DOHH2 (cell line): Measurements from ENCODE around the gene MTPN.

Experiments
- H3F3A ChIP-seq: fragments of 200-600 bp; sonication (generic), shearing (Covaris generic); 2 replicates; pipeline ENCODE4 v1.6.0; 2016; ENCODE audit warnings: antibody characterized with exemption, mild to moderate bottlenecking; ENCODE audit not compliant: control insufficient read depth, insufficient read depth
- H3K27ac ChIP-seq: fragments of 200-600 bp; sonication (generic); 2 replicates; pipeline ENCODE4 v1.5.1; 2014; ENCODE audit warnings: low read depth, mild to moderate bottlenecking, low read length, moderate library complexity
- H3K27me3 ChIP-seq: fragments of 200-600 bp; sonication (generic); 2 replicates; pipeline ENCODE4 v1.6.1; 2014; ENCODE audit warnings: mild to moderate bottlenecking, low read length, mixed read lengths; ENCODE audit not compliant: control insufficient read depth
- H3K36me3 ChIP-seq: fragments of 200-600 bp; sonication (generic); 2 replicates; pipeline ENCODE4 v1.6.1; 2014; ENCODE audit warnings: mild to moderate bottlenecking, low read length, moderate library complexity, mixed read lengths; ENCODE audit not compliant: control insufficient read depth
- H3K4me1 ChIP-seq: fragments of 200-600 bp; sonication (generic); 2 replicates; pipeline ENCODE4 v1.6.1; 2014; ENCODE audit warnings: mild to moderate bottlenecking, low read length, mixed read lengths; ENCODE audit not compliant: control insufficient read depth
- H3K4me2 ChIP-seq: fragments of 200-600 bp; sonication (generic); 2 replicates; pipeline ENCODE4 v1.6.0; 2014; ENCODE audit warnings: mild to moderate bottlenecking, low read length, moderate library complexity
- H3K4me3 ChIP-seq: fragments of 200-600 bp; sonication (generic); 2 replicates; pipeline ENCODE4 v1.5.1; 2014; ENCODE audit warnings: mild to moderate bottlenecking, low read length, mixed read lengths
- H3K79me2 ChIP-seq: fragments of 200-600 bp; sonication (generic); 2 replicates; pipeline ENCODE4 v1.6.1; 2014; ENCODE audit warnings: mild to moderate bottlenecking, low read length, mixed read lengths; ENCODE audit not compliant: control insufficient read depth
- H3K9me2 ChIP-seq: fragments of 200-600 bp; sonication (generic); replicated peaks from 2 replicates; pipeline ENCODE4 v1.6.1; 2014; ENCODE audit warnings: mild to moderate bottlenecking, low read length, mixed read lengths; ENCODE audit not compliant: control insufficient read depth
- H3K9me3 ChIP-seq: fragments of 200-600 bp; sonication (generic); 2 replicates; pipeline ENCODE4 v1.6.1; 2014; ENCODE audit warnings: antibody characterized with exemption, low read length, mixed read lengths; ENCODE audit not compliant: control insufficient read depth, insufficient read depth
- H4K20me1 ChIP-seq: fragments of 200-600 bp; sonication (generic); 2 replicates; pipeline ENCODE4 v1.6.0; 2014; ENCODE audit warnings: low read depth, mild to moderate bottlenecking, antibody characterized with exemption, low read length, moderate library complexity; ENCODE audit not compliant: control insufficient read depth, insufficient read depth
- EZH2phosphoT487 ChIP-seq: fragments of 200-600 bp; sonication (generic); IDR thresholded peaks from 2 replicates; pipeline ENCODE4 v1.6.1; 2017; ENCODE audit warnings: borderline replicate concordance, mild to moderate bottlenecking, antibody characterized with exemption, low read length, moderate library complexity, mixed read lengths
- TF ChIP-seq, protein P1 (sequence below): fragments of 200-600 bp; sonication (generic); IDR thresholded peaks from one replicate; pipeline ENCODE4 v1.5.1; 2014; ENCODE audit warnings: antibody characterized with exemption, mild to moderate bottlenecking, low read depth, low read length; ENCODE audit not compliant: poor library complexity, severe bottlenecking

The MTPN gene

DNA sequence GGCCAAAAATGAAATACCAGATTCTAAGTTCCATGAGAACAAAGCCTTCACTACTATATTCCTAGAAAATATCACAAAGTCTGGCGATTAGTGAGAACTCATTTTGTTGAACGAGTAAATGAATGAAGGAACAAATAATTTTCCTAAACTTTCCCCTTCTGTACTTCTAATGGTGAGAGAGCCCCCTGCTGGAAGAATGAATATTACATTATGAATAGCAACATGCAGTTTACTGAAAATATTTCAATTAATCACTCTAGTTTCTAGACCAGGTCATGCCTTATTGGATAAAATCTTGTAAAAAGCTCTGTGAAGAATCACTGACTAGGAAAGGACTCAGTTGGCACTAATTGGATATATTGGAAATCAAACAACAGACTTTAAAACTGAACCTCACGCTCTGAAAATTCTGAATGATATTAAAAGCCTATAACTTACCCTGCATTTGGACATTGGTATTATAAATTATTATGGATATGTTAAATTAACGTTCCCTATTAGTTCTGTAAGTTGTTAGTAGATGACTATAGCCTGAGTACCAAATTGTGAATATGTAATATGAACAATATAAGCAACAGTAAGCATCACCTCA is 32.4 kb upstream of the MTPN start:
- H3K9me3 ChIP-seq: no peaks in the 10 kb centered on the region; the same call in 1 of the 2 replicates
- H3K4me2 ChIP-seq: no peak overlapping the region
- H3K4me3 ChIP-seq: no peak overlapping the region
- no peaks in the 10 kb centered on the region for H3K9me2 ChIP-seq
- H3K79me2 ChIP-seq: no peaks in the 10 kb centered on the region
- H3K27me3 ChIP-seq: peaks cover 8% of the 10 kb centered on the region
- H3K36me3 ChIP-seq: no peaks in the 10 kb centered on the region
- no peak overlapping the region for H3K27ac ChIP-seq
- TF ChIP-seq, protein P1, sequence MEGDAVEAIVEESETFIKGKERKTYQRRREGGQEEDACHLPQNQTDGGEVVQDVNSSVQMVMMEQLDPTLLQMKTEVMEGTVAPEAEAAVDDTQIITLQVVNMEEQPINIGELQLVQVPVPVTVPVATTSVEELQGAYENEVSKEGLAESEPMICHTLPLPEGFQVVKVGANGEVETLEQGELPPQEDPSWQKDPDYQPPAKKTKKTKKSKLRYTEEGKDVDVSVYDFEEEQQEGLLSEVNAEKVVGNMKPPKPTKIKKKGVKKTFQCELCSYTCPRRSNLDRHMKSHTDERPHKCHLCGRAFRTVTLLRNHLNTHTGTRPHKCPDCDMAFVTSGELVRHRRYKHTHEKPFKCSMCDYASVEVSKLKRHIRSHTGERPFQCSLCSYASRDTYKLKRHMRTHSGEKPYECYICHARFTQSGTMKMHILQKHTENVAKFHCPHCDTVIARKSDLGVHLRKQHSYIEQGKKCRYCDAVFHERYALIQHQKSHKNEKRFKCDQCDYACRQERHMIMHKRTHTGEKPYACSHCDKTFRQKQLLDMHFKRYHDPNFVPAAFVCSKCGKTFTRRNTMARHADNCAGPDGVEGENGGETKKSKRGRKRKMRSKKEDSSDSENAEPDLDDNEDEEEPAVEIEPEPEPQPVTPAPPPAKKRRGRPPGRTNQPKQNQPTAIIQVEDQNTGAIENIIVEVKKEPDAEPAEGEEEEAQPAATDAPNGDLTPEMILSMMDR: peak; percentile 86
- no peak for TF ChIP-seq EZH2phosphoT487
- H4K20me1 ChIP-seq: 0 out of 2 replicates have a peak, but pooled peaks cover 5% of the 10 kb centered on the region
- H3F3A ChIP-seq: no peaks in the 10 kb centered on the region
- H3K4me1 ChIP-seq: no peaks in the 10 kb centered on the region

DNA sequence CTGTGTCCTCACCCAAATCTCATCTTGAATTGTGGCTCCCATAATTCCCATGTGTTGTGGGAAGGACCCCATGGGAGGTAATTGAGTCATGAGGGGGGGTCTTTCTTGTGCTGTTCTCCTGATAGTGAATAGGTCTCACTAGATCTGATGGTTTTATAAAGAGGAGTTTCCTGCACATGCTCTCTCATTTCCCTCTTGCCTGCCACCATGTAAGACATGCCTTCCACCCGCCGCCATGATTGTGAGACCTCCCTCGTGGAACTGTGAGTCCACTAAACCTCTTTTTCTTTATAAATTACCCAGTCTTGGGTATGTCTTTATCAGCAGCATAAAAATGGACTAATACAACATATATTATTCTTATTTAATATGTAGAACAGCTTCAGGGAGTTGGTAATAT is 29.0 kb upstream of the MTPN start:
- Histone ChIP-seq H3K4me3 (no peak overlapping the region), H3K9me2 (no peaks in the 10 kb centered on the region), H3K27ac (no peak overlapping the region), H3K4me2 (no peak overlapping the region), H3K4me1 (no peaks in the 10 kb centered on the region), H3F3A (no peaks in the 10 kb centered on the region), H3K36me3 (no peaks in the 10 kb centered on the region), H3K27me3 (peaks cover 8% of the 10 kb centered on the region; the same call in 1 of the 2 replicates), H3K79me2 (no peaks in the 10 kb centered on the region), H4K20me1 (0 out of 2 replicates have a peak, but pooled peaks cover 5% of the 10 kb centered on the region), H3K9me3 (no peaks in the 10 kb centered on the region; the same call in 1 of the 2 replicates)
- TF ChIP-seq EZH2phosphoT487: no peak

DNA sequence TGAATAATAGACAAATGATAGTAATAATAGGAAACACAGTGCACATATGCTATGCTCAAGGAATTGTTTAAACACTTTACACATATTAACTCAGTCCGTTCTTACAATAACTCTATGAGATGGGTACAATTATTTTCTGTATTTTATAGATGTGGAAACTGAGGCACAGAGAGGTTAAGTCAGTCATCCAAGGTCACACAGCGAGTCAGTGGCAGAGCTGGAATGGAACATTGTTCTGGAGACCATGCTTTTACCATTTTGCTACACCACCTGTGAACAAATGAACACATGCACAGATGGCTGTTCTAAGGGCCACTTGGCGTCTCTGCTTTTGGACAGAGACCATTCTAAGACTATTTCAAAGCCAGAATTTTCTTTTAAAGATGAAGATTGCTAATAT is 26.9 kb upstream of the MTPN start:
- no peaks in the 10 kb centered on the region for H3F3A ChIP-seq
- H3K27me3 ChIP-seq: peaks cover 6% of the 10 kb centered on the region; the same call in 1 of the 2 replicates
- no peak overlapping the region for H3K27ac ChIP-seq
- no peaks in the 10 kb centered on the region; the same call in 1 of the 2 replicates for H3K9me3 ChIP-seq
- no peaks in the 10 kb centered on the region for H3K4me1 ChIP-seq
- H3K4me3 ChIP-seq: no peak overlapping the region
- H4K20me1 ChIP-seq: 0 out of 2 replicates have a peak, but pooled peaks cover 1% of the 10 kb centered on the region
- no peaks in the 10 kb centered on the region for H3K79me2 ChIP-seq
- no peaks in the 10 kb centered on the region for H3K9me2 ChIP-seq
- TF ChIP-seq, protein P1: no peak
- no peak for TF ChIP-seq EZH2phosphoT487
- no peak overlapping the region for H3K4me2 ChIP-seq
- no peaks in the 10 kb centered on the region for H3K36me3 ChIP-seq

DNA sequence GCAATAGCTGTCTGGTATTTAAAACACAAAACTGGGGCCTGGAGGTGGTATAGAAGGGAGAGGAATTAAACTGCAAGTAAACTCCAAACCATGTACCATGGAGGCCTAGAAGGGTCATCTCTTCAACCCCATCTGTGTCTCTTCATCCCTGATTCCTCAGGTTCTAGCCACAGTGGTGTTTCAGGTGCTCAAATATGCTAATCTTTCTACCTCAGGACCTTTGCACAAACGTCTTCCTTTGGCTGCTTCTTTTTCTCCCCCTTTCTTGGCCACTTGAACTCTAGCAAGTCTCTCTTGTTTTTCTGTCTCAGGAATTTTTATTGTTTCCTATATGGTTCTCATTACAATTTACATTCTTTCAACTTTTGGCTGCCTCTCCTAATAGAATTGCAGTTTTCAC is 25.6 kb upstream of the MTPN start:
- no peaks in the 10 kb centered on the region for H3K36me3 ChIP-seq
- H3F3A ChIP-seq: no peaks in the 10 kb centered on the region
- H3K9me3 ChIP-seq: no peaks in the 10 kb centered on the region; the same call in 1 of the 2 replicates
- H3K4me3 ChIP-seq: no peak overlapping the region
- H3K4me2 ChIP-seq: no peak overlapping the region
- no peak for TF ChIP-seq EZH2phosphoT487
- TF ChIP-seq, protein P1: no peak
- peaks cover 7% of the 10 kb centered on the region; the same call in 1 of the 2 replicates for H3K27me3 ChIP-seq
- no peaks in the 10 kb centered on the region for H4K20me1 ChIP-seq
- no peaks in the 10 kb centered on the region for H3K9me2 ChIP-seq
- H3K4me1 ChIP-seq: no peaks in the 10 kb centered on the region
- no peak overlapping the region for H3K27ac ChIP-seq
- no peaks in the 10 kb centered on the region for H3K79me2 ChIP-seq
